Parathyroid adenoma (tissue), 2 donors: ENCODE measurements around the gene NTMT2.
"Not testable (repeated sequence)": the region's sequence is repeated elsewhere in the genome, so short reads cannot be mapped to it uniquely, and the experiment has no call there.

Source experiments
- H2AFZ ChIP-seq: fragments of 300-600 bp; sonication (generic); one replicate; pipeline ENCODE4 v1.7.0; 2017; ENCODE audit warnings: antibody characterized with exemption, mild to moderate bottlenecking
- H3K27ac ChIP-seq: fragments of 300-600 bp; sonication (generic); one replicate; pipeline ENCODE4 v1.7.0; 2017
- H3K27me3 ChIP-seq: fragments of 300-600 bp; sonication (generic); one replicate; pipeline ENCODE4 v1.7.0; 2017; ENCODE audit warnings: low read length; ENCODE audit not compliant: control insufficient read depth, insufficient read depth
- H3K36me3 ChIP-seq: fragments of 300-600 bp; sonication (generic); one replicate; pipeline ENCODE4 v1.7.0; 2017; ENCODE audit warnings: low read length; ENCODE audit not compliant: control insufficient read depth, insufficient read depth
- H3K4me1 ChIP-seq: fragments of 300-600 bp; sonication (generic); one replicate; pipeline ENCODE4 v1.7.0; 2017; ENCODE audit warnings: control low read depth
- H3K4me2 ChIP-seq: fragments of 300-600 bp; sonication (generic); one replicate; pipeline ENCODE4 v1.7.0; 2017; ENCODE audit warnings: low read length
- H3K4me3 ChIP-seq: fragments of 300-600 bp; sonication (generic); one replicate; pipeline ENCODE4 v1.7.0; 2017; ENCODE audit warnings: low read depth, low read length
- H3K79me2 ChIP-seq: fragments of 300-600 bp; sonication (generic); one replicate; pipeline ENCODE4 v1.7.0; 2017; ENCODE audit warnings: control low read depth
- H3K9ac ChIP-seq: fragments of 300-600 bp; sonication (generic); one replicate; pipeline ENCODE4 v1.7.0; 2017; ENCODE audit warnings: mild to moderate bottlenecking
- H3K9me3 ChIP-seq: fragments of 300-600 bp; sonication (generic); one replicate; pipeline ENCODE4 v1.7.0; 2017; ENCODE audit warnings: low read length; ENCODE audit not compliant: control insufficient read depth
- TF ChIP-seq, protein P1 (sequence below): fragments of 300-600 bp; sonication (generic); IDR thresholded peaks from one replicate; pipeline ENCODE4 v1.7.0; 2017; ENCODE audit warnings: antibody characterized with exemption, mild to moderate bottlenecking
- donor health status: primary hyperparathyroidism.

NTMT2 gene

DNA sequence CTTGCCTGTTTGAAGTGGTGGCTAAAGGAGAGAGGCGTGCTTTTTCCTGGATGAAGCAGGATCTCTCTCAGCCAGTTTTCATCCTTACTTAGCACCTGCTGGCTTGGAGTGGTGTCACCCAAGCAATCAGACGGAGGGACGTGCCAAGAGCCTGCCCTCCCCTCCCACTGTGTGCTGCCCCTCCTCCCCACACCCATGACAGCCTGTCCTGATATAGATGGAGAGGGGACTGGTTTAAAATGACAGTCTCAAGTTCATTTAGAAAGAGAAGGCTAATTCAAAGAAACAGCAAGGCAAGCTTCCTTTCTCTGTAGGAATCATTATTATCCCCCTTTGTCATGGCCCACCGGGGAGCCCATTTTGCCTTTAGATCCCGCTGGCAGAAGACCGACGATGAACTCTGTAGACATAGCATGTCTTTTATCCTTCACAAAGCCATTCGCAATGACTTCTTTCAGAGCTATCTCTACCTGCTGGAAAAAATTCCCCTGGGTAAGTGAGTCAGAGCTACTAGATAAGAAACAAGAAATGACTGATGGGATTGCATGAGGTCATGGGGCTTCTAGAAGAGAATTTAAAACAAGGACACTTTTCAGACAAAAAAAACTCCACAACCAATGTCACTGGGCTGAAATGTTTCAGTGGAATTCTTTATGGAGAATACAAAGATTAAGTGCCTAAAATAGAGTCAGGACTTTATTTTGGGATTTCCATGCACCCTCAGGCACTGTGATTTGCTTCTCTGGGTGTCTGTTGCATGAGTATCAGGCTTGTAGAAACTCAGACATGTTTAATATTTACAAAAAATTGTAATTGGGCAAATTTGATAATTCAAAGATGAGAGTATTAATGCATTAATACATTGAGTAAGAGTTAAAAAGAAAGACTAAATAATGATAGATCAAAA is at the start of gene NTMT2:
Gene NTMT2 (plus strand): TSS at position 190 of the 907 bp plus-strand sequence. CDS start 149 bp downstream, at position 339.
- no peak within 1 kb of the TSS for H2AFZ ChIP-seq
- H3K9me3 ChIP-seq = no peaks in the 10 kb centered on the region

DNA sequence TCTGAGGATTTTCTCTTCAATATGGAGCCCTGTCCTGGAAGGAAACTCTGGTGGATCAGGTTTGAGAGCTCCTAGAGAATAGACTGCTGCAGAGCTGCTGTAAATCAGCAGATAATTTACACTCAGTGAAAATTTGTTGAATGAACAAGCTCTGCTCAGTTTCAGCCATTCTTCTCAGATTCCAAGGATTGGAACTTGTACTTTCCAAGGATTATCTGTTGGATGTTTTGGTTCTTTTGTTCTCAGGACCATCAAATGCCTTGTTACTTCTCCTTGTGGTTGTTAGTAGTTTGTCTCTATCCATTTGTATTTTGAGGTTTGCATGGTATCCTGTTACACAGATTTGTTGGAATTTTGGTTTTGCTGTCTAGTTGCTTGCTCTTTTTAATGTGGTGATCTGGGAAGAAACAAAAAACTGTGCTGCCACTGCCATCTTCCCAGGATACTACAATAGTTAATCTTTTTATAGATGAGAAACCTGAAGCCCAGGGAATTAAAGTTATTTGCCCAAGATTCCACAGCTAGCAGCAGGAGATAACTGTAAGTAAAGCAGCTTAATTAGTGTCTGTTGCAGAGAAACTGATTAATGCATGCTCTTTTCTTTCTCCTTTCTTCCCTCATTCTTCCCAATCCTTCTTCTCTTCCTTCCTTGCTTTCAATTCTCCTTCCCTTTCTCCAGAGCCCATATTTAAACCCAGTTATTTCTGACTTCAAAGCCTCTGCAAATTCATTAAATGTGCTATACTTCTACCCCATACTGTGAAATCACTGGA is 49.6 kb upstream of the NTMT2 start:
- Histone ChIP-seq H2AFZ (no peak overlapping the region), H3K36me3 (no peaks in the 10 kb centered on the region), H3K9me3 (no peaks in the 10 kb centered on the region), H3K4me2 (no peak overlapping the region), H3K27ac (no peak overlapping the region), H3K9ac (no peak overlapping the region), H3K4me1 (no peaks in the 10 kb centered on the region), H3K4me3 (no peak overlapping the region), H3K27me3 (no peaks in the 10 kb centered on the region), H3K79me2 (no peaks in the 10 kb centered on the region)
- TF ChIP-seq, protein P1, sequence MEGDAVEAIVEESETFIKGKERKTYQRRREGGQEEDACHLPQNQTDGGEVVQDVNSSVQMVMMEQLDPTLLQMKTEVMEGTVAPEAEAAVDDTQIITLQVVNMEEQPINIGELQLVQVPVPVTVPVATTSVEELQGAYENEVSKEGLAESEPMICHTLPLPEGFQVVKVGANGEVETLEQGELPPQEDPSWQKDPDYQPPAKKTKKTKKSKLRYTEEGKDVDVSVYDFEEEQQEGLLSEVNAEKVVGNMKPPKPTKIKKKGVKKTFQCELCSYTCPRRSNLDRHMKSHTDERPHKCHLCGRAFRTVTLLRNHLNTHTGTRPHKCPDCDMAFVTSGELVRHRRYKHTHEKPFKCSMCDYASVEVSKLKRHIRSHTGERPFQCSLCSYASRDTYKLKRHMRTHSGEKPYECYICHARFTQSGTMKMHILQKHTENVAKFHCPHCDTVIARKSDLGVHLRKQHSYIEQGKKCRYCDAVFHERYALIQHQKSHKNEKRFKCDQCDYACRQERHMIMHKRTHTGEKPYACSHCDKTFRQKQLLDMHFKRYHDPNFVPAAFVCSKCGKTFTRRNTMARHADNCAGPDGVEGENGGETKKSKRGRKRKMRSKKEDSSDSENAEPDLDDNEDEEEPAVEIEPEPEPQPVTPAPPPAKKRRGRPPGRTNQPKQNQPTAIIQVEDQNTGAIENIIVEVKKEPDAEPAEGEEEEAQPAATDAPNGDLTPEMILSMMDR = no peak

More for the DNA sequence above, at the start of gene NTMT2:
- Histone ChIP-seq H3K9ac (no peak within 1 kb of the TSS), H3K4me3 (no peak within 1 kb of the TSS), H3K4me1 (no peaks in the 10 kb centered on the region), H3K79me2 (no peaks in the 10 kb centered on the region), H3K27ac (no peak within 1 kb of the TSS), H3K4me2 (no peak within 1 kb of the TSS), H3K27me3 (no peaks in the 10 kb centered on the region), H3K36me3 (no peaks in the 10 kb centered on the region)
- TF ChIP-seq, protein P1 = no peak

DNA sequence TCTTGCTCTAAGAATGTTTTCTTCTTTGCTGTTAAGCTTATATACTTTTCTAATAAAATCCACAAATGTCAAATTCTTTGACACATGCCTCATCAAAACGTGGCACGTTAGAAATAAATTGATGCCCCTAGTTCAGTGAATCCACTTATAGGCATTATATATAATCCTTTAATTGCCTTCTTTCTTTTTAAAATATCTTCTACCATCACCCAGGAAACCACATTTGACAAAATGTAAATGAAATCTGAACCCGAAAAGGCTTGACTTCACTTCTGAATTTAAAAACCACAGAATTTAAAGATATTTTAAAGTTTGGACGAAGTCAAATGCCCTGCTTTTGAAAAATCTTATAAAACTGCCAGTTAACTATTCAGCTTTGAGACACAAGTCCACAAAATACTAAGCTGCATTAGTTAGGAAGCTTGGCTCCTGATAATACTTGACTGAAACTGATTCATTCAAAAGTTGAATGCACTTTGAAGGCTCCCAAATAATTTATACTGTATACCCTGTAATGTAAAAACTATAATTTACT is 48.9 kb upstream of the NTMT2 start:
- no peak overlapping the region for H2AFZ ChIP-seq
- H3K9me3 ChIP-seq = no peaks in the 10 kb centered on the region
- H3K79me2 ChIP-seq = no peaks in the 10 kb centered on the region
- TF ChIP-seq, protein P1 = no peak
- no peak overlapping the region for H3K9ac ChIP-seq
- H3K4me1 ChIP-seq = no peaks in the 10 kb centered on the region
- no peak overlapping the region for H3K4me3 ChIP-seq
- H3K36me3 ChIP-seq = no peaks in the 10 kb centered on the region
- H3K27ac ChIP-seq = no peak overlapping the region
- no peak overlapping the region for H3K4me2 ChIP-seq
- H3K27me3 ChIP-seq = no peaks in the 10 kb centered on the region

DNA sequence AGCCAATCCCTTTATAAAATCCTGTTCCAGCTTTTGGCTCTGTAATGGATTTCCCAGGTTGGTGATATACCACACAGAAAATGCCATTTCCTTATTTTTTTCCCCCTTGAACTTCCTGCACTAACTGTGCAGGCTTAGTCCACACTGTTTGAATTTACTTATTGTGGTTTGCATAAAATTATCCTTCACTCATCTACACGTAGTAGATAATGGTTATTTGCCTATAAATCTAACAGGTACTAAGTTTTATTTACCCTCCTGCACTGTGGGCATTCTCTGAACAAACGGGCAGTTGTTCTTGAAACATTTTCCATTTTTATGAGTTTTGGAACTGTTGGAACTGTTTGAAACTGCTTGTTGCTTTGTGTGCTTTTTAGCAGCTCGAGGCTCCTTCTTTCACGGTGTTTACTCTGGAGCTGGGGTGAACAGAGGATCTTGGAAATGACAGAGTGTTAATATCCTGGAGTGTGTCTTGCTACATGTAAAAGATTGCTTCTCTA is 48.3 kb upstream of the NTMT2 start:
- Histone ChIP-seq H3K27ac (no peak overlapping the region), H3K9ac (no peak overlapping the region), H3K4me1 (no peaks in the 10 kb centered on the region), H2AFZ (no peak overlapping the region), H3K79me2 (no peaks in the 10 kb centered on the region), H3K9me3 (no peaks in the 10 kb centered on the region), H3K27me3 (no peaks in the 10 kb centered on the region), H3K4me2 (no peak overlapping the region), H3K36me3 (no peaks in the 10 kb centered on the region), H3K4me3 (no peak overlapping the region)
- TF ChIP-seq, protein P1 = no peak

DNA sequence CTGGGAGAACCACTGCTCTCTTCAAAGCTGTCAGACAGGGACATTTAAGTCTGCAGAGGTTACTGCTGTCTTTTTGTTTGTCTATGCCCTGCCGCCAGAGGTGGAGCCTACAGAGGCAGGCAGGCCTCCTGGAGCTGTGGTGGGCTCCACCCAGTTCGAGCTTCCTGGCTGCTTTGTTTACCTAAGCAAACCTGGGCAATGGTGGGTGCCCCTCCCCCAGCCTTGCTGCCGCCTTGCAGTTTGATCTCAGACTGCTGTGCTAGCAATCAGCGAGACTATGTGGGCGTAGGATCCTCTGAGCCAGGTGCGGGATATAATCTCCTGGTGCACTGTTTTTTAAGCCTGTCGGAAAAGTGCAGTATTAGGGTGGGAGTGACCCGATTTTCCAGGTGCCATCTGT is 32.6 kb upstream of the NTMT2 start:
- H3K4me1 ChIP-seq, H3K27me3 ChIP-seq, H3K79me2 ChIP-seq, H3K9ac ChIP-seq, H3K4me3 ChIP-seq, H3K27ac ChIP-seq, H3K9me3 ChIP-seq, H2AFZ ChIP-seq, H3K36me3 ChIP-seq, H3K4me2 ChIP-seq: not testable (repeated sequence)
